ENCODE data around the gene GJB5. TPM values are rescaled to one million over a fixed set of nuclear protein-coding genes. Genes with fewer than 3 reads are reported as not detected.

Gene GJB5
- total and polyA plus RNA-seq, 10 of the 15 experiments (the other 5 are each of a cell fraction or from before 2014, with no cell fraction given) = not detected

GRCh38 chr1:34750610-34751009 lies 4.2 kb upstream of the GJB5 start:
- H3K4me2 ChIP-seq (ENCODE audit: control insufficient read depth, insufficient read depth) = no peak overlapping the region
- H4K20me1 ChIP-seq (ENCODE audit: control insufficient read depth, insufficient read depth) = no peaks in the 10 kb centered on the region
- FAIRE-seq (no peak), ATAC-seq (no peak), DNase-seq (ENCODE audit: low read depth, low spot score) (no peak)
- in situ Hi-C loops (cut with MboI) (no loop called here), intact Hi-C loops (cut with micrococcal nuclease; ENCODE audit: unreplicated experiment) (no loop called here)
- ChIA-PET CTCF (interaction anchor here (4.3 kb wide), 1 partner anchor 8 kb away, joined by 16 read pairs; no protein-coding TSS in a partner anchor), POLR2A (no interaction called here), RAD21 (ENCODE audit: unreplicated experiment) (no interaction called here), SMC1A (ENCODE audit: uncharacterized antibody, unreplicated experiment) (no interaction called here)
- H3K36me3 ChIP-seq (ENCODE audit: control insufficient read depth in 2 of 2, insufficient read depth in 2 of 2, low read length in 1 of 2) = no peaks in the 10 kb centered on the region
- TF ChIP-seq RELB (IDR thresholded peaks at IDR 0.05; ENCODE audit: low read depth) (no peak), CHD1 (IDR thresholded peaks at IDR 0.05; ENCODE audit: low read depth, low read length) (no peak), BCL3 (IDR thresholded peaks at IDR 0.05; ENCODE audit: borderline replicate concordance, insufficient read depth, low read depth, low read length, poor library complexity, severe bottlenecking) (no peak), HDAC6 (IDR thresholded peaks at IDR 0.05; ENCODE audit: unreplicated experiment) (no peak), IRF5 (IDR thresholded peaks at IDR 0.05; ENCODE audit: borderline replicate concordance) (no peak), KDM1A (IDR thresholded peaks at IDR 0.05; ENCODE audit: borderline replicate concordance) (no peak), JUND (IDR thresholded peaks at IDR 0.05; ENCODE audit: low read depth, low read length) (no peak), NKRF (conservative IDR thresholded peaks at IDR 0.05) (no peak), FOS (IDR thresholded peaks at IDR 0.05; ENCODE audit: borderline replicate concordance, extremely low read depth, insufficient read length) (no peak), BRCA1 (IDR thresholded peaks at IDR 0.05; ENCODE audit: low read depth, low read length) (no peak), RBBP5 (conservative IDR thresholded peaks at IDR 0.05) (no peak), ZNF622 (IDR thresholded peaks at IDR 0.05) (no peak)
- TF ChIP-seq, protein P1, sequence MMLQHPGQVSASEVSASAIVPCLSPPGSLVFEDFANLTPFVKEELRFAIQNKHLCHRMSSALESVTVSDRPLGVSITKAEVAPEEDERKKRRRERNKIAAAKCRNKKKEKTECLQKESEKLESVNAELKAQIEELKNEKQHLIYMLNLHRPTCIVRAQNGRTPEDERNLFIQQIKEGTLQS (IDR thresholded peaks at IDR 0.05; ENCODE audit: borderline replicate concordance, extremely low read depth, low read depth, low read length) = no peak
- TF ChIP-seq, protein P2, sequence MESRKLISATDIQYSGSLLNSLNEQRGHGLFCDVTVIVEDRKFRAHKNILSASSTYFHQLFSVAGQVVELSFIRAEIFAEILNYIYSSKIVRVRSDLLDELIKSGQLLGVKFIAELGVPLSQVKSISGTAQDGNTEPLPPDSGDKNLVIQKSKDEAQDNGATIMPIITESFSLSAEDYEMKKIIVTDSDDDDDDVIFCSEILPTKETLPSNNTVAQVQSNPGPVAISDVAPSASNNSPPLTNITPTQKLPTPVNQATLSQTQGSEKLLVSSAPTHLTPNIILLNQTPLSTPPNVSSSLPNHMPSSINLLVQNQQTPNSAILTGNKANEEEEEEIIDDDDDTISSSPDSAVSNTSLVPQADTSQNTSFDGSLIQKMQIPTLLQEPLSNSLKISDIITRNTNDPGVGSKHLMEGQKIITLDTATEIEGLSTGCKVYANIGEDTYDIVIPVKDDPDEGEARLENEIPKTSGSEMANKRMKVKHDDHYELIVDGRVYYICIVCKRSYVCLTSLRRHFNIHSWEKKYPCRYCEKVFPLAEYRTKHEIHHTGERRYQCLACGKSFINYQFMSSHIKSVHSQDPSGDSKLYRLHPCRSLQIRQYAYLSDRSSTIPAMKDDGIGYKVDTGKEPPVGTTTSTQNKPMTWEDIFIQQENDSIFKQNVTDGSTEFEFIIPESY (IDR thresholded peaks at IDR 0.05) = no peak
- H3K79me2 ChIP-seq (ENCODE audit: control insufficient read depth, insufficient read depth, low read length) = no peaks in the 10 kb centered on the region
- H3K27me3 ChIP-seq (replicated peaks in 1 of 2; ENCODE audit: control insufficient read depth in 2 of 2, insufficient read depth in 2 of 2, low read length in 1 of 2) = no peaks in the 10 kb centered on the region; a peak in 1 of 4 replicates
- no peaks in the 10 kb centered on the region for H3K9me3 ChIP-seq (replicated peaks; ENCODE audit: control insufficient read depth, insufficient read depth, low read length)
- H3K9ac ChIP-seq (ENCODE audit: control insufficient read depth, insufficient read depth, low read length) = no peak overlapping the region
- no peak overlapping the region for H3K27ac ChIP-seq (ENCODE audit: control insufficient read depth, insufficient read depth)
- 0% methylated on average over 5 of the region's 5 CpGs for WGBS (ENCODE audit: insufficient coverage, insufficient replicate concordance, low lambda C conversion rate, missing lambda C conversion rate)
- H3K4me3 ChIP-seq = no peak overlapping the region
- no TSS peak for BruUV-seq (replicated peaks)
- no peaks in the 10 kb centered on the region for H3K4me1 ChIP-seq (ENCODE audit: control insufficient read depth, insufficient read depth, low read length)
- H2AFZ ChIP-seq (ENCODE audit: control insufficient read depth, low read depth, low read length) = no peak overlapping the region

Measured in GM12878 (cell line).